ENCODE measurements around the gene PRKCSH.
"Not testable (repeated sequence)": the region's sequence is repeated elsewhere in the genome, so short reads cannot be mapped to it uniquely, and the experiment has no call there.

PRKCSH gene

GRCh38 chr19:11420429-11421370 lies 14.7 kb upstream of the PRKCSH start:
- peak; percentile 55 for DNase-seq

DNA sequence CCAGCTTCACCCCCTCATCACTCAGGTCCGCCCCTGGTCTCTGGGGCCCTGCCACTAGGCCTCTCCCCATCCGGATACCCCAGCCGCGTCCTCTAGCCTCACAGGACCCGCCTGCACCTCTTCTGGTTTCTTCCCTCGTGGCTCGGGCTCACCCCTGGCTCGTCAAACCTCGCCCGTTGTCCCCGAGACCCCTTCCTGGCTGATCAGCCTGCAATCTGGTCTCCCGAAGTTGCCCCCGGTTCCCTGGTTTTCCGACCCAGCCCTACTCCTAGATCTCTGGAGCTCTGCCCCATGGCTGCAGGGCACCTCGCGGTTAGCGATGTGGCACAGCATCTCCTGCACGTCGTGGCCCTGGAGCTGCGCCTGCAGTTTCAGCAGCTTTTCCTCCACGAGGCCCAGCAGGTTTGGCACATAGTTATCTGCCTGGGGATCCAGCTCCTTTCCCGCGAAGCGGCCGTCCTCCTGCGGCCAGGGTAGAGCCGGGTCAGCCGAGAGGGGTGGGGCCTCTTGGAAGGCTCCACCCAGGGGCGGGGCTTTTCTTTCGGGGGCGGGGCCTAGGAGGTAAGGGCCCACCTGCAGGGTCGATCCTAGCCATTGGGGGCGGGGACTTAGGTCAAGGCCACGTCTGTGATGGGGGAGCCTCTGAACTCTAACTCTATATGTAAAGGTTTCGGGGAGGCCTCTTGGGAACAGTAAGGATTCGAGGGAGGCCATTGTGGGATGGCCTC lies 13.9 kb upstream of the PRKCSH start:
- DNase-seq: peak; percentile 89

GRCh38 chr19:11422163-11423065 lies 13.0 kb upstream of the PRKCSH start:
- DNase-seq: peak; percentile 89

DNA sequence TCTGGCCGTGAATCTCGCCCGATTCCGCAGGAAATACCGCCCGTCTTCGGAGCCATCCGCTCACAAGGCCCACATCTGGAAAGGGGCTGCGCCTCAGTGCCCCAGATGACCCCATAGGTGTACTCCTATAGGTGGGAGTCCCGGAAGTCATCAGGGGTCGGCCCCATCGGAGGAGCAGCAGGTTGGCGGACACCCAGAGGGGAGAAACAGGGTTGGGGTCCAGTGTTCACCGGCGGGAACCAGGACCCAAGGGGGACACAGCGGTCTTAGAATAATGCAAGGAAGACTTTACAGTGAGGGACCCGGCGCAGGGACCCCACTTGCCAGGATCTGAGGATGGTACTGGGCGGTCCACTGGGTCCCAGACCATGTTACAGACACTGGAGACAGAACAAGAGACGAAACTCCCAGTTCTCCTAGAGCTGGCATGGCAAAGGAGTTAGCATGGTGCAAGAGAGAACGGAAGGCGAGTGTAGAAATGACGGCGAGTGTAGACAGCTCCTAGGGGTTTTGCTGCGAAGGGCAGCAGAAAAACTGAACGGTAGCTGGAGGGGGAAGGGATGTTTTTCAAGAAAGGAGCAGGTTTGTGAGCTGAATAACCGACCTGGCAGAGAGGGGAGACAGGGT lies 12.2 kb upstream of the PRKCSH start:
- DNase-seq: no peak

DNA sequence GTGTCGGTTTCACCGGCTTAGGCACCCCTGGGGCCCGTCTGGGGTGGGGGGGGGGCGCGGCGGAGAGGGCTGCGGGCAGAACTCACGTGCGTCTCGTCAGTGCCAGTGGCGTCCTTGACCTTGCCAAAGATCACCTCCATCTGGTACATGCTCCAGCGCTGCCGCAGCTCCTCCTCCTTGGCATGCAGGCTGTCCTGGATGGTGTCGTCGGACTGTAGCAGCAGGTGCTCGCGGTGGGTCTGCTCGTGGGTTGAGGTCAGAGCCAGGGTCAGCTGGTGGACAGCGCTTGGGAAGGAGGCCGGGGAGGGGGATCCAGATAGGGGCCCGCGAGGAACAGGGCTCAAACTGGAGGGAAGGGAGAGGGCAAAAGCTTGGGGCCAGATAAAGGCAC lies 11.6 kb upstream of the PRKCSH start:
- no peak for DNase-seq

- DNase-seq: no peak
These were observed 9.5 kb upstream of the PRKCSH start for GRCh38 chr19:11425719-11426457.

GRCh38 chr19:11426656-11427055 lies 8.8 kb upstream of the PRKCSH start:
- no peak for DNase-seq

DNA sequence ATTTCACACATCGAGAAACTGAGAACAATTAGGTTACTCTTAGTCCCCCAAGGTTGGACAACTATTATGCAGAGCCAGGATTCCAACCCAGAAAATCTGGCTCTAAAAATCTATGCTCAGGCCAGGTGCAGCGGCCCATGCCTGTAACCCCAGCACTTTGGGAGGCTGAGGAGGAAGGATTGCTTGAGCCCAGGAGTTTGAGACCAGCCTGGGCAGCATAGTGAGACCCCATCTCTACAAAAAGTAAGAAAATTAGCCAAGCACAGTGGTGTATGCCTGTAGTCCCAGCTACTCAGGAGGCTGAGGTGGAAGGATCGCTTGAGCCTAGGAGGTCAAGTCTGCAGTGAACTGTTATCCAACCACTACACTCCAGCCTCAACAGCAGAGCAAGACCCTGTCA lies 1.9 kb upstream of the PRKCSH start:
- DNase-seq: not testable (repeated sequence)

- DNase-seq: peak; percentile 67
These were observed 755 bp upstream of the PRKCSH start for GRCh38 chr19:11434703-11435056.

DNA sequence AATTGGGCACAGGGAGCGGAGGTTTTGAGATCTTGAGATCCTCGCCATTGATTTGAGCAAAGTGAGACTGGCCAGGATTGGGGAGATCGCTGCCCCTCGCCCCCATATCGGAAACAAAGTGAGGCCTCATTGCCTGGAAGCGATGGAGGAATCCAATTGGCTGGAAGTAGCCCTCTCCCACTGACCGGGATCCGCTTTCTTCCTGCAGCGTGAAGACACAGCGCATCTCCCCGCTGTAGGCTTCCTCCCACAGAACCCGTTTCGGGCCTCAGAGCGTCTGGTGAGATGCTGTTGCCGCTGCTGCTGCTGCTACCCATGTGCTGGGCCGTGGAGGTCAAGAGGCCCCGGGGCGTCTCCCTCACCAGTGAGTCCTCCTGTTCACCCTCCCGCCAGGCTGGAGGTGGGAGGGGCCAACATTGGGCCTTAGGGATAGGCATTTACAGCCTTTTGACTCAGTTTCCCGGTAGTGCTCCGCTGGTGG lies 438 bp downstream of the PRKCSH start:
- DNase-seq: peak; percentile 43

GRCh38 chr19:11437955-11438354 lies 2.5 kb downstream of the PRKCSH start:
- no peak for DNase-seq

DNA sequence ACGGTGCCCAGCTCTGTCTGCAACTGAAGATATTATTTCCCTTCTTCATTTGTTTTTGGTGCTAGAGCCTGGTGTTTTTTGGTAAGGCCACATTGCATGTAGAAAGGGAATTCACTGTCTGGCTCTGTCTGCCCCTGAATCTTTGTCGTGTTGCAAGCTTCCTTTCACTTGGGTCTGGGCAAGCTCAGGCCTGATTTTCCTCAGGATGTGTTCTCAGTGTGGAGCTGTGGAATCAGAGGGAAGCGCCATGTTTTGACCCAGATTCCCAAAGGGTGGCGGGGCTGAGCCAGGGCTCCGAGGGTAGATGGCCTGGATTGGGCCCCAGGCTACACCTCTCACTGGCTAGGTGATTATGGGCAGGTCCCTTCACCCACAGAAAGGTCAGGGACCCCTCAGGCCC lies 8.6 kb downstream of the PRKCSH start:
- no peak for DNase-seq

- DNase-seq: no peak
These were observed 9.7 kb downstream of the PRKCSH start for GRCh38 chr19:11445141-11445540.

DNA sequence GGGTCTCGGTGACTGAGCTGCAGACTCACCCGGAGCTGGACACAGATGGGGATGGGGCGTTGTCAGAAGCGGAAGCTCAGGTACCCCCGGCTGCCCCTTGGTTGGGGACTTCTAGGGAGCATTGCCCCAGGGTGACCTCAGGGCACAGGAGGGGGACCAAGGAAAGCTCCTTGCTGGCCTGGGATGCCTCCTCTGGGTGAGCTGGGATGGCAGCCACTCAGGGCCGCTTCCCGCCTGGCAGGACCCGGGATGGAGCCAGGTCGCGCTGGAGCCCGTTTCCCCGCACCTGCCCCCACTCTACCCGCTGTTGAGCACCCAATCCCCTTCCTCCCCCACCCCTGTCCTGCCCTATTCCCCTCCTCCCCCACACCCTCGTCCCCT lies 10.8 kb downstream of the PRKCSH start:
- no peak for DNase-seq

GRCh38 chr19:11446652-11447301 lies 11.3 kb downstream of the PRKCSH start:
- no peak for DNase-seq

- DNase-seq: no peak
These were observed 12.2 kb downstream of the PRKCSH start for GRCh38 chr19:11447347-11448262.

- no peak for DNase-seq
These were observed 13.0 kb downstream of the PRKCSH start for GRCh38 chr19:11448410-11448809.

GRCh38 chr19:11448923-11449554 lies 13.6 kb downstream of the PRKCSH start:
- DNase-seq: no peak

- DNase-seq: no peak
These were observed 15.3 kb downstream of the PRKCSH start for GRCh38 chr19:11450570-11451326.
